G401 (cell line): ENCODE results near the gene TUBB8B. TPM values are rescaled to one million over a fixed set of nuclear protein-coding genes. Genes with fewer than 3 reads are reported as not detected.
"Not testable (repeated sequence)": the region's sequence is repeated elsewhere in the genome, so short reads cannot be mapped to it uniquely, and the experiment has no call there.

ENCODE experiments used
- DNase-seq: peaks from one replicate; pipeline ENCODE4 v3.0.0-alpha.2; 2015; ENCODE audit warnings: low spot score
- in situ Hi-C: cut with HindIII; loops from 2 replicates; pipeline ENCODE4 v1.10.0; 2016; ENCODE audit warnings: low sequenced_read_pairs, mixed read lengths
- total RNA-seq: library from RNA; depleted of rRNA; stranded (reverse); fragments of >200 nt; shearing (Covaris generic); gene quantifications from 2 replicates; pipeline ENCODE4 v1.2.3, GENCODE V29; 2014; rRNA removed

The TUBB8B gene
- 5.3 and 9.8 TPM in 2 replicates for total RNA-seq

DNA sequence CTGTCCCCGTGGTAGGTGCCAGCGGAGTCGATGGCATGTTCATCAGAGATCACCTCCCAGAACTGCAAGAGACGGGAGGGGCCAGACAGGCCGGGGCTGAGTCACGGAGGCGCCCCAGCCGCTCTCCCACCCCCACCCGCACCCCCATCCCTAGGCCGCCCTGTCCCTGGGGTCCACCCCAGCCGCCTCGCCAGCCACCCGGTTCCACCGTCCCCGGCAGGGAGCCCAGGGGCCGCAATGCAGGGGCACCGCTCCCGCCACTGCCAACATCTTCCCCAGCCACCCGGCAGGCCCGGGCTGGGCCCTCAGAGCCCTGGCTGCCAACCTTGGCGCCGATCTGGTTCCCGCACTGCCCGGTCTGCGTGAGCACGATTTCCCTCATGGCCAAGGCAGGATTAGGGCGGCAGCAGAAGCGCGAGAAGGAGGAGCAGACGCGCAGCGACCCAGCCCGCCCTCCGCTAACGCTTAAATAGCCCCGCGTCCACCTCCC lies at the start of gene TUBB8B:
TUBB8B (minus strand) TSS at position 440 of the 490 bp plus-strand sequence; CDS start at position 382, 58 bp downstream.
- in situ Hi-C loops, DNase-seq: not testable (repeated sequence)

DNA sequence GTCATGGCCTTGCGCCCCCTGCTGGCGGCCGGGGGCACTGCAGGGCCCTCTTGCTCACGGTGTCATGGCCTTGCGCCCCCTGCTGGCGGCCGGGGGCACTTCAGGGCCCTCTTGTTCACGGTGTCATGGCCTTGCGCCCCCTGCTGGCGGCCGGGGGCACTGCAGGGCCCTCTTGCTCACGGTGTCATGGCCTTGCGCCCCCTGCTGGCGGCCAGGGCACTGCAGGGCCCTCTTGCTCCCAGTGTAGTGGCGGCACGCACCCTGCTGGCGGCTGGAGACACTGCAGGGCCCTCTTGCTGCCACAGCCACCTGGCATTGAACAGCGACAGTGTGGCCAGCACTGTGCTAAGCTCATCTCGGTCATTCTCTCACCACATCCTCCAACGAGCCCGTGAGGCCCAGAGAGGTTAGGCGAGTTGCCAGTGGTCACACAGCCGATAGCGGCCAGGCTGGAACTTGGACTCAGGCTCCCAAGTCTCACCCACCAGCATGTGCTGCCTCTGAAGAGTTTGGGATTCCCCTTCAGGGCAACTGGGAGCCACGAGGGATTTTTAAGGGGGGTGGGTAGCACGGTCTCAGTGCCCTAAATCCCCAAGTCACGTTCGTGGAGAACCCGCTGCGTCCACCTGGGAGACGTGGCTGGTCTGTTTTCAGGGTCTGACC lies 48.0 kb upstream of the TUBB8B start:
- in situ Hi-C loops = not testable (repeated sequence)

DNA sequence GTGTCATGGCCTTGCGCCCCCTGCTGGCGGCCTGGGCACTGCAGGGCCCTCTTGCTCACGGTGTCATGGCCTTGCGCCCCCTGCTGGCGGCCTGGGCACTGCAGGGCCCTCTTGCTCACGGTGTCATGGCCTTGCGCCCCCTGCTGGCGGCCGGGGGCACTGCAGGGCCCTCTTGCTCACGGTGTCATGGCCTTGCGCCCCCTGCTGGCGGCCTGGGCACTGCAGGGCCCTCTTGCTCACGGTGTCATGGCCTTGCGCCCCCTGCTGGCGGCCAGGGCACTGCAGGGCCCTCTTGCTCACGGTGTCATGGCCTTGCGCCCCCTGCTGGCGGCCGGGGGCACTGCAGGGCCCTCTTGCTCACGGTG lies 47.3 kb upstream of the TUBB8B start:
- in situ Hi-C loops, DNase-seq: not testable (repeated sequence)

More for the DNA sequence above, 48.0 kb upstream of the TUBB8B start:
- DNase-seq = not testable (repeated sequence)

DNA sequence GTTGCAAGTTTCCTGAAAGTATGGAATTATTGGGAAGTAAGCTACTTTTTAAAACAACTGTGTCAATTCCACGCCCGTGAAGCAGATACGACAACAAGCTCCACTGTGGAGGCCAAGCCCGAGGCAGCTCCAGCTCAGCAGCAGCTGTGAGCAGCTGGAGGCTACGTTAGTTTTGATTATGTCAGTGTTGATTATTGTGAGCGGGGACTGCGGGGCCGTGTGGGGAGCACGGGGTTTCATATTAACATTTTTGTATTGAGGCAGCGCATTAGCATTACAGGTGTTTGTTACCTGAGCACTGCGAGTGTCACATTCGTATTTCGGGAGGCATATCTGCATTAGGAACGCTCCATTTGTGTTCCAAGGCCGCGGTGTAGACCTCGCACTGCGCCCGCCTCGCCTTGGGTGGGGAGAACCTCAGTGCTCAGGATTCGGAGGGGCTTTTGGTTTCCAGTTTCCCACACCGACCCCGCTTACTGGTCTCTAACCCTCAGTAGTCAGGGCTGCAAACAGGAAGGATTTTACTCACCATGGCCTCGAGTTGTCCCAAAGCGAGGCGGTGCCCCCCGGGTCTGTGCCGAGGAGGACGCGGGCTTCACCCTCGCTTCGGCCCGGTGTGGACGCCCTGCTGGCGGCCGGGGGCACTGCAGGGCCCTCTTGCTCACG lies 46.8 kb upstream of the TUBB8B start:
- in situ Hi-C loops, DNase-seq: not testable (repeated sequence)

DNA sequence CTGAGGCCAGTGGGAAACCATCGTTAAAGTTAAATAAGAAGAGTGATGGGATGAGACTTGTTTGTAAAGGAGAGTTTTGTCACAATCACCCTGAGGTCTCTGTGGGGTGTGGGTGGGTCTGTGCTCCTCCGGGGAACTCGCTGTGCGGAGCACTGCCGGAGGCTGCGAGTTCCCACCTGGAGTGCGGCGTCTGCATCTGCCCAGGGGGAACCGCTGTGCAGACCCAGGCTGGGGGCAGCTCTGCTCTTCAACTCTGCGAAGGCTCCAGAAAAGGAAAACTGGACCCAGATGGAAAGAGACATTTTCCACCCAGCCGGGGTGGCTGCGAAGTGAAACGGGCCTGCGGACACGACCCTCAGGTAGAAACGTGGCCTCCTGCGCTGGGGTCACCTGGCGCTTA lies 46.2 kb upstream of the TUBB8B start:
- in situ Hi-C loops = not testable (repeated sequence)

DNA sequence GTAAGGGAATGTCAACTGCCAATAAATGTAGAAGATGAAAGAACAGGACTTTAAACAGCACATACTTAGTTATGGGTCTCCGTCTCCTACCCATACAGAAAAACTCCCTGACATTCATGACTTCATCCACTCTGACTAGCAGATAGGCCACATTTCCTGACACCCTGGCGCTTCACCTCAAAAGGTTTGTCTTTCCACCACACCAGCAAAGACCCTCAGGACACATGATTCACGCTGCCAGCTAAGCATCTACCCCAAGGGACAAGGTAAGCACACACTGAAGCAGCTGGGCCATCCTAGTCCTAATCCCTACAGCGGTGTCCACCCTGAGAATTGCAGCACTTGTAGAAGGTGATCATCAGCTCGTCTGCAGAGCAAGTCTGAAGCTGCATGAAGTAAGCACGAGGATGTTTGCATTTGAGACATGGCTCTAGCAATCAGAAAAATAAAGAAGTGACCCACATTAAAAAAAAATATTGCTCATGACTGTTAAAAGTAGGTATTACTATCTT lies 44.5 kb upstream of the TUBB8B start:
- DNase-seq, in situ Hi-C loops: not testable (repeated sequence)

More for the DNA sequence above, 46.2 kb upstream of the TUBB8B start:
- not testable (repeated sequence) for DNase-seq

DNA sequence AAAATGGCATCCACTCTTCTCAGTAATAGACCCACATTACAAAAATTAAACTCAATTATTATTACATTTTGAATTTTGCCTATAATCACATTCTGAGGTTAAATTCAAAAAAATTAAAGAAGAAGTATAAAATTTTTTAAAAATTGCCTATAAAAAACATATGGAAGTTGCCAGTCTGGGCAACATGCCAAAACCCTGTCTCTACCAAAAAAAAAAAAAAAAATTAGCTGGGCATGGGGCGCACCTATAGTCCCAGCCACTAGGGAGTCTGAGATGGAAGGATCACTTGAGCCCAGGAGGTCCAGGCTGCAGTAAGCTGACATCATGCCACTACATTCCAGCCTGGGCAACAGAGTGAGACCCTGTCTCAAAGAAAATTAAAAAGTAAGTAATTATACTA lies 42.1 kb upstream of the TUBB8B start:
- in situ Hi-C loops, DNase-seq: not testable (repeated sequence)

DNA sequence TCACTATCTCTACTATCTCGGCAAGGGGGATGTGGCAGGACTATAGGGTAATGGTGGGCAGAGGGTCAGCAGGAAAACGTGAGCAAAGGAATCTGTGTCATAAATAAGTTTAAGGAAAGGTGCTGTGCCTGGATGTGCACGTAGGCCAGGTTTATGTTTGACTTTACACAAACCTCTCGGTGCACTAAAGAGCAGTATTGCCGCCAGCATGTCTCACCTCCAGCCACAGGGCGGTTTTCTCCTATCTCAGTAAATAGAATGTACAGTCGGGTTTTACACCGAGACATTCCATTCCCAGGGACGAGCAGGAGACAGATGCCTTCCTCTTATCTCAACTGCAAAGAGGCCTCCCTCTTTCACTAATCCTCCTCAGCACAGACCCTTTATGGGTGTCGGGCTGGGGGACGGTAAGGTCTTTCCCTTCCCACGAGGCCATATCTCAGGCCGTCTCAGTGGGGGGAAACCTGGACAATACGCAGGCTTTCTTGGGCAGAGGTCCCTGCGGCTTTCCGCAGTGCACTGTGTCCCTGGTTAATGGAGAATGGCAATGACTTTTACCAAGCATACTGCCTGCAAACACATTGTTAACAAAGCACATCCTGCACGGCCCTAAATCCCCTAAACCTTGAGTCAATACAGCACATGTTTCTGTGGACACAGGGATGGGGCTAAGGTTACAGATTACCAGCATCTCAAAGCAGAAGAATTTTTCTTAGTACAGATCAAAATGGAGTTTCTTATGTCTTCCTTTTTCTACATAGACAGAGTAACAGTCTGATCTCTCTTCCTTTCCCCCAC lies 41.2 kb upstream of the TUBB8B start:
- DNase-seq, in situ Hi-C loops: not testable (repeated sequence)

DNA sequence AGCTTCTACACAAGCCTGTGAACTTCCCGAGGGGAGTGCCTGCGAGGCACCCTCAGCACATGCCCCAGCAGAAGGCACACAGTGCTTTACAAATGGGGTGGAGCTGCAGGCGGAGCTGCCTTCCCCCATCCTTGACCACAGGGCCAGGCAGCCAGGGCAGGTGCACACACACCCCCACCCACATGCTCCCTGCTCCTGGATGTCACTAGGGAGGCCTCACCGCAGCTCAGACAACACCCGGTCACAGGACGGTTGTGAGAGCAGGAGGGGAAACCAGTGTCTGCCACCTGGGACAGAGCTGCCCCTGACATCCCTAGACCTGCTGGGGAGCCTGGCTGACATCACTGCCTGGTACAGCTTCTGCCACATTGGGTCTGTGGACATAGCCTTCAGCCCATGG lies 39.7 kb upstream of the TUBB8B start:
- DNase-seq, in situ Hi-C loops: not testable (repeated sequence)

DNA sequence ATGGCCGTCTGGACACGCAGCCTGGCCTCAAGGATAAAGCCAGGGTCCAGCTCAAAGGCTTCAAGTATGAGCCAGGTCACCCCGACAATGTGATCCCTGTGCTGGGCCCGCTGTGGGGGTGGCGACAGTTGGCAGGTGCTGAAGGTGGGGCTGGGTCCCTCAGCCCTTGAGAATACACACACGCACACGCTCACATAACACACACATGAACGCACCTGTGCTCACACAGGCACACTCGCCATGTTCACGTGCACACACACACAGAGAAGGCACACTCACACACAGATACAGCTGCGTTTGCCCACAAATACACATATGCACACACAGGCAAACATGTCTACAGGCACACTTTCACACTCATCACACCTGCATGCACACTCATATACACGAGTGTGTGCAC lies 35.4 kb upstream of the TUBB8B start:
- DNase-seq, in situ Hi-C loops: not testable (repeated sequence)

DNA sequence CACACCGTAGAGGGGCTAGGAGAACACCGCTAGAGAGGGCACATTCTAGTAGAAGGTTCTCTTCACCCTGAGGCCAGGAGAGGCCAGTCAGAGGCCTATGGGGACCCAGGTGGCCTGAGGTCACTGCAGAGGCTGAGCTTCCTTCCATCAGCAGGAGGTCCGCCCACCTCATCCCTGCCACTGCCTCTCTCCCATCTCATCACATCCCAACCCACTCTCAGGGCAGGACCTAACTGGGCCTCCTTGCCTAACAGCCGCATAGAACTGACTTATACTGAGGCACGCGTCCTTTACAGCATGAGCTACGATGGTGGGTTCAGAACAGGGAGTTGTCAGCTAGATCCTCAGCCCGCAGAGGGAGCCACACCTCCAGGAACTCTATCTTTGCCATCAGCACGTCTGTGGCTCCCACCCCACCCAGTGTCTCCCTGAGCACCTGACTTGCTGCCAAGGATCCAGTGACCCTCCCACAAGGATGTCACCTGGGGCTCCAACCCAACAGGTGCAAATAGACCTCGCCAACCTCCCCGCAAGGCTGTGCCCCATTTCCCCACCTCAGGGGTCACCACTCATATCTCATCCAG lies 33.3 kb upstream of the TUBB8B start:
- DNase-seq, in situ Hi-C loops: not testable (repeated sequence)

DNA sequence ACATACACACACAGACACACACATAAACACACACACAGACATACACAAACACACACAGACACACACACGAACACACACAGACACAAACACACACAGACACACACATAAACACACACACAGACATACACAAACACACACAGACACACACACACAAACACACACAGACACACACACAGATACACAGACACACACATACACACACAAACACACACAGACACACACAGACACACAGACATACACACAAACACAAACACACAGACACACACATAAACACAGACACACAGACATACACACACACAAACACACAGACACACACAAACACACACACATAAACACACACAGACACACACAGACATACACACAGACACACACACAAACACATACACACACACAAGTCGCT lies 31.5 kb upstream of the TUBB8B start:
- in situ Hi-C loops, DNase-seq: not testable (repeated sequence)

DNA sequence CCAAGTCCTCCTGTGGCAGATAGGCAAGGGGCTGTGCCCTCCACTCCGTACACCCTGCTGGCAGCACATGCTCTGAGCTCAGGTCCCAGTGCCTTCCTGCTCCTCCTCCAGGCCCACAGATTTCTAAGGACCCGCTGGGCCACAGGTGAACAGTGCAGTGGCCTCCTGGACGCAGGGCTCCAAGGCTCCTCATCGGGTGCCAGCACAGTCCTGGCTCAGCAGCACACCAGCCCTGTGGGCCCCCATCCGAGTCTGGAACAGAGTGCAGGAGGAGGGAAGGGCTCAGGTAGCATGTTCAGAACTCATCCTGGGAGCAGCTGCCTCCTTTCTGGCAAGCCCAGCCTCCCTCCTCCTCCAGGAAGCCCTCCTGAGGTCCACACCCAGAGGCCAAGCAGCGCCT lies 30.8 kb upstream of the TUBB8B start:
- DNase-seq, in situ Hi-C loops: not testable (repeated sequence)

DNA sequence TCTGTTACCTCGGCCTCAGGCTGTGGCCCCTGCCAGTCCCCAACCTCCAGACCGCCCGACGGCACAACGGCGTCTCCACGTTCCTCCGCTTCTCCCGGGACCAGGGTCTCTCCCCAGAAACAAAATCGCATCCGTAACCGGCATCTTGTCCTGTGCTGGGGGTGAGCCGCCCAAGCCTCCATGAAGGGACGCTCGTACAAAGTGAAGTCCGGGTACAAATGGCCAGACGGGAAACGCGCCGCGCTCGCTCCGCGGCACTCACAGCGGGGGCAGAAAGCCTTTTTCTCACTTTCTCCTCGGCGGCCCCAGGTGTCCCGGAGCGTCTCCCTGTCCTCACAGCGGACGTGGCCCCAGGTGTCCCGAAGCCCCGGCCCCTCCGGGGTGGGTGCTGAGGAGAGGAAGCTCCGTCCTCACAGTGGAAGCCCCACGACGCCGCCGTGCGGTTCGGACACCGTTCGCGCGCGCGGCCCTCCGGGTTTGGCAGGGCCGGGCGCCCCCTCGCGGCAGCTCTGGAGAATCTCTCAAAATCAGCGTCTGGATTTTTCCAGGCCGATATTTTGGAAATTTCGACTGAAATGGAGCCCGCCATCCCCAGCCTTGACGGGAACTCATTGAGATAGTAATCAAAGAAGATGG lies 26.2 kb upstream of the TUBB8B start:
- in situ Hi-C loops, DNase-seq: not testable (repeated sequence)

DNA sequence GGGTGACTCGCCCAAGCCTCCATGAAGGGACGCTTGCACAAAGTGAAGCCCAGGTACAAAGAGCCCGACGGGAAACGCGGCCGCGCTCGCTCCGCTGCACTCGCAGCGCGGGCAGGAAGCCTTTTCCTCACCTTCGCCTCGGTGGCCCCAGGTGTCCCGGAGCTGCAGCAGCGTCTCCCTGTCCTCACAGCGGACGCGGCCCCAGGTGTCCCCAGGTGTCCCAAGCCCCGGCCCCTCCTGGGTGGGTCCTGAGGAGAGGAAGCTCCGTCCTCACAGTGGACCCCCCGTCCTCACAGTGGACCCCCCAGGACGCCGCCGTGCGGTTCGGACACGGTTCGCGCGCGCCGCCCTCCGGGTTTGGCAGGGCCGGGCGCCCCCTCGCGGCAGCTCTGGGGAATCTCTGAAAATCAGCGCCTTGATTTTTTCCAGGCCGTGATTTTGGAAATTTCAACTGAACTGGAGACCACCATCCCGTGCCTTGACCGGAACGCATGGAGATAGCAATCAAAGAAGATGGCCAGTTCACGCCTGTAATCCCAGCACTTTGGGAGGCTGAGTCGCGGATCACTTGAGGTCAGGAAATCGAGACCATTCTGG lies 23.9 kb upstream of the TUBB8B start:
- in situ Hi-C loops, DNase-seq: not testable (repeated sequence)

DNA sequence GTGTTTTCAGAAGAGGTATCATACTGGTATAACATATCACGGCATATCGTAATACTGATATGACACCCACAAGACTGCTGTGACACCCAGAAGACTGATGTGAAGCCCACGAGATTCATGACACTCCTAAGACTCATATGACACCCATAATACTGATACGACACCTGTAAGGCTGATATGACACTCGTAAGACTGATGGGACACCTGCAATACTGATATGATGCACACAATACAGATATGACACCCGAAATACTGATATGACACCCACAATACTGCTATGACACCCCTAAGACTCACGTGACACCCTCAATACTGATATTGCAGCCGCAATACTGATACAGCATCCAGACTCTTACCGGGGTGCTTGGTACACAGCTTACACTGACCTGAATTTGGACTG lies 18.3 kb upstream of the TUBB8B start:
- in situ Hi-C loops = not testable (repeated sequence)

DNA sequence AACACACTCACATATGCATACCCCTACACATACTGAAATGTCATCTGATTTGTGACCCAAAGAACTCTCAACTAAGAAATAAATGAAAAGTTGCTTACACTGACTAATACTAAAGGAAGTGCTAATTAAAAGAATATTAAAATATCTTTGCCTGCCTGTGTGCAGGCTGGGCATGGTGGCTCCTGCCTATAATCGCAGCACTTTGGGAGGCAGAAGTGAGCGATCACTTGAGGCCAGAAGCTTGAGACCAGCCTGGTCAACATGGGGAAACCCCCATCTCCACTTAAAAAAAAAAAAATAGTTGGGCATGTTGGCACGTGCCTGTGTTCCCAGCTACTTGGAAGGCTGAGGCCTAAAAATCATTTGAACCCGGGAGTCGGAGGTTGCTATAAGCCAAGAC lies 14.9 kb upstream of the TUBB8B start:
- DNase-seq, in situ Hi-C loops: not testable (repeated sequence)

More for the DNA sequence above, 18.3 kb upstream of the TUBB8B start:
- DNase-seq = not testable (repeated sequence)

DNA sequence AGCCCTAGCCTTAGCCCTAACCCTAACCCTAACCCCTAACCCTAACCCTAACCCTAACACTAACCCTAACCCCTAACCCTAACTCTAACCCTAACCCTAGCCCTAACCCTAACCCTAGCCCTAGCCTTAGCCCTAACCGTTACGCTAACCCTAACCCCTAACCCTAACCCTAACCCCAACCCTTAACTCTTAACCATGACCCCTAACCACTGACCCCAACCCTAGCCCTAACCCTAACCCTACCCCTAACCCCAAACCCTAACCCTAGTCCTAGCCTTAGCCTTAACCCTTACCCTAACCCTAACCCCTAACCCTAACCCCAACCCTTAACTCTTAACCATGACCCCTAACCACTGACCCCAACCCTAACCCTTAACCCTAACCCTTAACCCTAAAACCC lies 14.2 kb upstream of the TUBB8B start:
- DNase-seq, in situ Hi-C loops: not testable (repeated sequence)
